HL-60 (cell line): ENCODE data around the gene NALCN.

ENCODE experiments used
- DNase-seq, 2 experiments: peaks; one replicate each; pipeline ENCODE4 v3.0.0-alpha.2; 2010 to 2020; ENCODE audit warnings: low read depth in 1 of 2, low spot score in 1 of 2
- H3K27ac ChIP-seq: fragments of 250-450 bp; sonication (Bioruptor Pico); replicated peaks from 2 replicates; pipeline ENCODE4 v1.5.1; 2020; ENCODE audit warnings: mild to moderate bottlenecking, moderate library complexity
- H3K27me3 ChIP-seq: fragments of 250-450 bp; sonication (Bioruptor Pico); 2 replicates; pipeline ENCODE4 v1.5.1; 2021; ENCODE audit warnings: mild to moderate bottlenecking, moderate library complexity; ENCODE audit not compliant: insufficient read depth, poor library complexity, severe bottlenecking
- H3K4me3 ChIP-seq: replicated peaks from 2 replicates; pipeline ENCODE4 v1.5.1; 2011; ENCODE audit warnings: mild to moderate bottlenecking, control low read depth, low read length; ENCODE audit not compliant: insufficient read depth
- GABPA ChIP-seq: IDR thresholded peaks from 2 replicates; pipeline ENCODE4 v1.6.1; 2012; ENCODE audit warnings: low read depth
- POLR2AphosphoS5 ChIP-seq: IDR thresholded peaks from 2 replicates; pipeline ENCODE4 v1.6.1; 2012; ENCODE audit warnings: low read depth
- SPI1 ChIP-seq: IDR thresholded peaks from 2 replicates; pipeline ENCODE4 v1.6.1; 2012; ENCODE audit warnings: low read depth, mild to moderate bottlenecking, borderline replicate concordance
- TF ChIP-seq, protein P1 (sequence below): IDR thresholded peaks from 2 replicates; pipeline ENCODE4 v1.6.1; 2012; ENCODE audit warnings: low read depth; ENCODE audit not compliant: insufficient replicate concordance
- TF ChIP-seq, protein P2 (sequence below): IDR thresholded peaks from one replicate; pipeline ENCODE4 v1.5.1; 2011; ENCODE audit warnings: low read length, control low read depth, inconsistent platforms; ENCODE audit not compliant: insufficient read depth

NALCN gene

GRCh38 chr13:101305981-101306411 is 110.3 kb downstream of the NALCN start:
- no peak for DNase-seq
- H3K27me3 ChIP-seq: no peaks in the 10 kb centered on the region
- H3K4me3 ChIP-seq: no peak overlapping the region
- TF ChIP-seq POLR2AphosphoS5 (no peak), GABPA (no peak), SPI1 (no peak)
- TF ChIP-seq, protein P1, sequence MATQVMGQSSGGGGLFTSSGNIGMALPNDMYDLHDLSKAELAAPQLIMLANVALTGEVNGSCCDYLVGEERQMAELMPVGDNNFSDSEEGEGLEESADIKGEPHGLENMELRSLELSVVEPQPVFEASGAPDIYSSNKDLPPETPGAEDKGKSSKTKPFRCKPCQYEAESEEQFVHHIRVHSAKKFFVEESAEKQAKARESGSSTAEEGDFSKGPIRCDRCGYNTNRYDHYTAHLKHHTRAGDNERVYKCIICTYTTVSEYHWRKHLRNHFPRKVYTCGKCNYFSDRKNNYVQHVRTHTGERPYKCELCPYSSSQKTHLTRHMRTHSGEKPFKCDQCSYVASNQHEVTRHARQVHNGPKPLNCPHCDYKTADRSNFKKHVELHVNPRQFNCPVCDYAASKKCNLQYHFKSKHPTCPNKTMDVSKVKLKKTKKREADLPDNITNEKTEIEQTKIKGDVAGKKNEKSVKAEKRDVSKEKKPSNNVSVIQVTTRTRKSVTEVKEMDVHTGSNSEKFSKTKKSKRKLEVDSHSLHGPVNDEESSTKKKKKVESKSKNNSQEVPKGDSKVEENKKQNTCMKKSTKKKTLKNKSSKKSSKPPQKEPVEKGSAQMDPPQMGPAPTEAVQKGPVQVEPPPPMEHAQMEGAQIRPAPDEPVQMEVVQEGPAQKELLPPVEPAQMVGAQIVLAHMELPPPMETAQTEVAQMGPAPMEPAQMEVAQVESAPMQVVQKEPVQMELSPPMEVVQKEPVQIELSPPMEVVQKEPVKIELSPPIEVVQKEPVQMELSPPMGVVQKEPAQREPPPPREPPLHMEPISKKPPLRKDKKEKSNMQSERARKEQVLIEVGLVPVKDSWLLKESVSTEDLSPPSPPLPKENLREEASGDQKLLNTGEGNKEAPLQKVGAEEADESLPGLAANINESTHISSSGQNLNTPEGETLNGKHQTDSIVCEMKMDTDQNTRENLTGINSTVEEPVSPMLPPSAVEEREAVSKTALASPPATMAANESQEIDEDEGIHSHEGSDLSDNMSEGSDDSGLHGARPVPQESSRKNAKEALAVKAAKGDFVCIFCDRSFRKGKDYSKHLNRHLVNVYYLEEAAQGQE: no peak
- TF ChIP-seq, protein P2, sequence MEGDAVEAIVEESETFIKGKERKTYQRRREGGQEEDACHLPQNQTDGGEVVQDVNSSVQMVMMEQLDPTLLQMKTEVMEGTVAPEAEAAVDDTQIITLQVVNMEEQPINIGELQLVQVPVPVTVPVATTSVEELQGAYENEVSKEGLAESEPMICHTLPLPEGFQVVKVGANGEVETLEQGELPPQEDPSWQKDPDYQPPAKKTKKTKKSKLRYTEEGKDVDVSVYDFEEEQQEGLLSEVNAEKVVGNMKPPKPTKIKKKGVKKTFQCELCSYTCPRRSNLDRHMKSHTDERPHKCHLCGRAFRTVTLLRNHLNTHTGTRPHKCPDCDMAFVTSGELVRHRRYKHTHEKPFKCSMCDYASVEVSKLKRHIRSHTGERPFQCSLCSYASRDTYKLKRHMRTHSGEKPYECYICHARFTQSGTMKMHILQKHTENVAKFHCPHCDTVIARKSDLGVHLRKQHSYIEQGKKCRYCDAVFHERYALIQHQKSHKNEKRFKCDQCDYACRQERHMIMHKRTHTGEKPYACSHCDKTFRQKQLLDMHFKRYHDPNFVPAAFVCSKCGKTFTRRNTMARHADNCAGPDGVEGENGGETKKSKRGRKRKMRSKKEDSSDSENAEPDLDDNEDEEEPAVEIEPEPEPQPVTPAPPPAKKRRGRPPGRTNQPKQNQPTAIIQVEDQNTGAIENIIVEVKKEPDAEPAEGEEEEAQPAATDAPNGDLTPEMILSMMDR: no peak
- no peak overlapping the region for H3K27ac ChIP-seq

DNA sequence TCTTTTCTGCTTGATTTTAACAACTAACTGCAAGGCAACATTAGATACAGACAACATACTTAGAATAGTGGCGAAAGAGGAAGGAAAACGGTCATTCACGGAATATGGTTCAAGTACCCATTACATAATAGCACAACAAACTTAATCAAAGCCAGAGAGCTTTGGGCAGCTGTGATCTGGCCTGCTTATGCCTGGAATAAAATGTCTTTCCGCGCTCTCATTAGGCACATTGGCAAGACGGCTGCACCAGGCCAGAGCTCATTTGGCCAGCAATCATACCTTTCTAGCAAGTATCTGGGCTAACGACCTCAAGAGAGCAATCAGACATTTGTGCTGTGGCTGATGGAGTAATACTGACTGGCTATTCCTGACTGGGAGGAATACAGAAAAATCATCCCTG is 112.8 kb downstream of the NALCN start:
- TF ChIP-seq, protein P1: no peak
- TF ChIP-seq SPI1 (no peak), GABPA (no peak), POLR2AphosphoS5 (no peak)
- TF ChIP-seq, protein P2: no peak
- Histone ChIP-seq H3K27ac (no peak overlapping the region), H3K27me3 (no peaks in the 10 kb centered on the region), H3K4me3 (no peak overlapping the region)
- DNase-seq: no peak

- Histone ChIP-seq H3K27ac (no peak overlapping the region), H3K27me3 (no peaks in the 10 kb centered on the region), H3K4me3 (no peak overlapping the region)
- no peak for DNase-seq
- TF ChIP-seq, protein P1: no peak
- TF ChIP-seq POLR2AphosphoS5 (no peak), GABPA (no peak), SPI1 (no peak)
- TF ChIP-seq, protein P2: no peak
Observed at GRCh38 chr13:101301053-101301452, 115.3 kb downstream of the NALCN start.
